CD14-positive monocyte (primary cell): ENCODE results near the gene PRKCA. TPM values are rescaled to one million over a fixed set of nuclear protein-coding genes. Genes with fewer than 3 reads are reported as not detected.

Source experiments
- DNase-seq, 3 donors: peaks; one replicate each; pipeline ENCODE4 v3.0.0-alpha.2; 2011 to 2022
- H2AFZ ChIP-seq: 2 replicates; pipeline ENCODE4 v1.6.0; 2012; ENCODE audit warnings: mild to moderate bottlenecking, low read depth, low read length, inconsistent platforms; ENCODE audit not compliant: insufficient read depth, poor library complexity, severe bottlenecking
- H3K27ac ChIP-seq, 2 donors: 1 replicate in 1 of 2; 2 replicates in 1 of 2; pipeline ENCODE4 v1.5.1; 2012 to 2013; ENCODE audit warnings: low read length in 2 of 2, control low read depth in 1 of 2, inconsistent platforms in 1 of 2, low read depth in 1 of 2, mild to moderate bottlenecking in 1 of 2
- H3K27me3 ChIP-seq, 2 donors: one replicate each; pipeline versions ENCODE4 v1.6.0 to v1.6.1; 2011 to 2013; ENCODE audit warnings: low read length in 2 of 2; ENCODE audit not compliant: control insufficient read depth in 2 of 2, insufficient read depth in 2 of 2
- H3K36me3 ChIP-seq, 2 donors: replicated peaks in 1 of 2; 1 replicate in 1 of 2; 2 replicates in 1 of 2; pipeline versions ENCODE4 v1.5.1 to v1.6.1; 2012 to 2013; ENCODE audit warnings: low read length in 2 of 2, control low read depth in 1 of 2, inconsistent platforms in 1 of 2, mild to moderate bottlenecking in 1 of 2; ENCODE audit not compliant: insufficient read depth in 2 of 2, control insufficient read depth in 1 of 2
- H3K4me1 ChIP-seq, 2 donors: 1 replicate in 1 of 2; 2 replicates in 1 of 2; pipeline versions ENCODE4 v1.5.1 to v1.6.1; 2012 to 2013; ENCODE audit warnings: low read length in 2 of 2, control low read depth in 1 of 2, inconsistent platforms in 1 of 2, mild to moderate bottlenecking in 1 of 2, moderate library complexity in 1 of 2; ENCODE audit not compliant: insufficient read depth in 2 of 2, control insufficient read depth in 1 of 2
- H3K4me2 ChIP-seq: replicated peaks from 2 replicates; pipeline ENCODE3; 2012; ENCODE audit warnings: low read length, moderate library complexity, mild to moderate bottlenecking; ENCODE audit not compliant: poor library complexity, severe bottlenecking; ENCODE audit errors: extremely low read depth
- H3K4me3 ChIP-seq, 3 experiments: fragments of 200-600 bp in 1 of 3; sonication (generic) in 1 of 3; replicated peaks in 1 of 3; 1 replicate in 2 of 3; 2 replicates in 1 of 3; pipeline ENCODE4 v1.5.1; 2011 to 2013; ENCODE audit warnings: low read length in 3 of 3, mild to moderate bottlenecking in 3 of 3, control low read depth in 2 of 3, low read depth in 2 of 3, inconsistent platforms in 1 of 3, moderate library complexity in 1 of 3
- H3K79me2 ChIP-seq: 2 replicates; pipeline ENCODE4 v1.6.0; 2012; ENCODE audit warnings: mild to moderate bottlenecking, control low read depth, inconsistent platforms, low read length, moderate library complexity; ENCODE audit not compliant: insufficient read depth
- H3K9ac ChIP-seq: 2 replicates; pipeline ENCODE4 v1.6.0; 2017; ENCODE audit warnings: low read length, mild to moderate bottlenecking; ENCODE audit not compliant: insufficient read depth, poor library complexity, severe bottlenecking
- H3K9me3 ChIP-seq, 2 donors: replicated peaks in 1 of 2; 1 replicate in 1 of 2; 2 replicates in 1 of 2; pipeline versions ENCODE4 v1.5.1 to v1.6.1; 2012 to 2013; ENCODE audit warnings: low read length in 2 of 2, control low read depth in 1 of 2; ENCODE audit not compliant: control insufficient read depth in 1 of 2, insufficient read depth in 1 of 2
- H4K20me1 ChIP-seq: 2 replicates; pipeline ENCODE4 v1.6.0; 2012; ENCODE audit warnings: mild to moderate bottlenecking, low read length, control low read depth, moderate library complexity; ENCODE audit not compliant: insufficient read depth
- H3K27ac Mint-ChIP-seq, 7 donors: one replicate each; pipeline ENCODE4 v1.8.0; 2020; ENCODE audit warnings: mild to moderate bottlenecking in 7 of 7, mixed read lengths in 7 of 7, moderate library complexity in 6 of 7, inconsistent platforms in 2 of 7
- H3K27me3 Mint-ChIP-seq, 3 donors: one replicate each; pipeline ENCODE4 v1.8.0; 2021 to 2022; ENCODE audit warnings: low read depth in 3 of 3, mild to moderate bottlenecking in 3 of 3, mixed read lengths in 3 of 3, moderate library complexity in 3 of 3, inconsistent platforms in 1 of 3
- H3K36me3 Mint-ChIP-seq, 2 donors: one replicate each; pipeline ENCODE4 v1.8.0; 2020; ENCODE audit warnings: mixed read lengths in 2 of 2, inconsistent platforms in 1 of 2, mild to moderate bottlenecking in 1 of 2
- H3K4me1 Mint-ChIP-seq: one replicate; pipeline ENCODE4 v1.8.0; 2020; ENCODE audit warnings: mild to moderate bottlenecking, mixed read lengths
- H3K4me3 Mint-ChIP-seq, 2 donors: one replicate each; pipeline ENCODE4 v1.8.0; 2020; ENCODE audit warnings: mild to moderate bottlenecking in 2 of 2, mixed read lengths in 2 of 2, moderate library complexity in 1 of 2
- H3K9me3 Mint-ChIP-seq, 7 donors: one replicate each; pipeline ENCODE4 v1.8.0; 2020 to 2022; ENCODE audit warnings: mixed read lengths in 7 of 7, mild to moderate bottlenecking in 6 of 7, moderate library complexity in 6 of 7, inconsistent platforms in 2 of 7
- CTCF ChIP-seq: fragments of 200-600 bp; IDR thresholded peaks from one replicate; pipeline ENCODE4 v1.8.0; 2022; ENCODE audit warnings: antibody characterized with exemption, mild to moderate bottlenecking
- WGBS: methylation state at CpG from one replicate; pipeline ENCODE4 v1.1.5; 2013; ENCODE audit warnings: missing lambda C conversion rate; ENCODE audit not compliant: insufficient coverage; 5-methylcytosine and 5-hydroxymethylcytosine counted together
- intact Hi-C, 2 donors: fragments of 100-400 bp; cut with micrococcal nuclease; formaldehyde crosslinking; loops; one replicate each; pipeline versions ENCODE4 v1.15.0 to v1.15.1; 2023
- polyA plus RNA-seq, 3 donors: library from polyadenylated mRNA; depleted of rRNA in 1 of 3; unstranded in 2 of 3; stranded (reverse) in 1 of 3; fragments of 300-500 nt in 2 of 3; fragments of >200 nt in 1 of 3; fragmentation: Illumina TruSeq in 2 of 3; gene quantifications; 1 replicate in 2 of 3; 2 replicates in 1 of 3; pipeline ENCODE4 v1.2.3, GENCODE V29; 2012 to 2021

Gene PRKCA
- polyA plus RNA-seq, 3 donors, result 0.22 to 7.1 (median 0.30) TPM

GRCh38 chr17:66557200-66557599 is 254.8 kb downstream of the PRKCA start:
- Mint-ChIP-seq H3K36me3 (peaks cover 23 to 28% of the 10 kb centered on the region in 2 donors), H3K4me1 (peaks cover 3% of the 10 kb centered on the region)

GRCh38 chr17:66557886-66558285 is 255.5 kb downstream of the PRKCA start:
- Histone ChIP-seq H3K4me2 (no peak overlapping the region), H3K36me3 (peaks cover 0 to 5% of the 10 kb centered on the region in 2 donors), H3K9me3 (peaks cover 0 to 5% of the 10 kb centered on the region in 2 donors), H3K79me2 (no peaks in the 10 kb centered on the region), H3K27me3 (no peaks in the 10 kb centered on the region), H4K20me1 (no peaks in the 10 kb centered on the region), H3K4me1 (no peaks in the 10 kb centered on the region), H3K27ac (no peak overlapping the region), H2AFZ (no peak overlapping the region), H3K9ac (no peak overlapping the region), H3K4me3 (no peak overlapping the region)
- no peaks in the 10 kb centered on the region for H3K4me1 Mint-ChIP-seq
- no peaks in the 10 kb centered on the region for H3K27me3 Mint-ChIP-seq
- no peak for TF ChIP-seq CTCF
- H3K9me3 Mint-ChIP-seq, result peaks cover 2 to 15% (median 6%) of the 10 kb centered on the region in 7 donors
- DNase-seq, result no peak
- 96% methylated on average over 6 of the region's 8 CpGs for WGBS
- no peak overlapping the region for H3K27ac Mint-ChIP-seq
- peaks cover 19 to 25% of the 10 kb centered on the region in 2 donors for H3K36me3 Mint-ChIP-seq
- H3K4me3 Mint-ChIP-seq, result no peak overlapping the region
- intact Hi-C loops, result no loop called here

More at GRCh38 chr17:66557200-66557599, 254.8 kb downstream of the PRKCA start:
- Histone ChIP-seq H3K27me3 (no peaks in the 10 kb centered on the region), H3K4me2 (no peak overlapping the region), H3K9me3 (peaks cover 6 to 12% of the 10 kb centered on the region in 2 donors), H3K79me2 (no peaks in the 10 kb centered on the region), H2AFZ (no peak overlapping the region), H4K20me1 (no peaks in the 10 kb centered on the region), H3K4me1 (no peaks in the 10 kb centered on the region), H3K4me3 (no peak overlapping the region), H3K27ac (no peak overlapping the region), H3K9ac (no peak overlapping the region), H3K36me3 (peaks cover 0 to 5% of the 10 kb centered on the region in 2 donors)
- intact Hi-C loops, result no loop called here
- Mint-ChIP-seq H3K9me3 (peaks cover 8 to 20% (median 11%) of the 10 kb centered on the region in 7 donors), H3K27ac (no peak overlapping the region), H3K4me3 (no peak overlapping the region), H3K27me3 (no peaks in the 10 kb centered on the region)
- TF ChIP-seq CTCF, result no peak
- WGBS, result no CpG with 5 or more reads among the region's 3 CpGs
- DNase-seq, result no peak
